Measurements from ENCODE around the gene SLX4IP. TPM values are rescaled to one million over a fixed set of nuclear protein-coding genes. Genes with fewer than 3 reads are reported as not detected.

The SLX4IP gene
- total RNA-seq, 1 donor = 4.0 TPM

DNA sequence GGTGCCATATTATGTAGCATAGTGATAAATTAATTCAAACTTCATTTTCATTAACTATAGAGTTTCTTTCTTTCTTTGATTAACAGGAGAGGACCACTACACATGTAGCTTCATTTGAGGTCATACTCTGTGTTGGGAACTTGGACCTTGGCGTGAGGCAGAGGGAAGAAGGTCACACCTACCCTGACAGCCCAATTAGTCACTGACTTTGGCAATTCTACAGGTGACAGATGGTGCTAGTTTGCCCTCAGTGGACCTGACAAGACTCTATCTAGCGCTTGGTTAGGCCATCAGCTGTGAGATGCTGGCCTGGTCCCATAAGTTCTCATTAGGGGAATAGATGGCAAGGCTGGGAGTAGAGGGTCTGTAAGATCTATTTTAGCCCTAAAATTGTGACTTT, 14.2 kb downstream of the SLX4IP start:
- no peak for DNase-seq (ENCODE audit: insufficient read length, low spot score, missing footprints)
- TF ChIP-seq, protein P1, sequence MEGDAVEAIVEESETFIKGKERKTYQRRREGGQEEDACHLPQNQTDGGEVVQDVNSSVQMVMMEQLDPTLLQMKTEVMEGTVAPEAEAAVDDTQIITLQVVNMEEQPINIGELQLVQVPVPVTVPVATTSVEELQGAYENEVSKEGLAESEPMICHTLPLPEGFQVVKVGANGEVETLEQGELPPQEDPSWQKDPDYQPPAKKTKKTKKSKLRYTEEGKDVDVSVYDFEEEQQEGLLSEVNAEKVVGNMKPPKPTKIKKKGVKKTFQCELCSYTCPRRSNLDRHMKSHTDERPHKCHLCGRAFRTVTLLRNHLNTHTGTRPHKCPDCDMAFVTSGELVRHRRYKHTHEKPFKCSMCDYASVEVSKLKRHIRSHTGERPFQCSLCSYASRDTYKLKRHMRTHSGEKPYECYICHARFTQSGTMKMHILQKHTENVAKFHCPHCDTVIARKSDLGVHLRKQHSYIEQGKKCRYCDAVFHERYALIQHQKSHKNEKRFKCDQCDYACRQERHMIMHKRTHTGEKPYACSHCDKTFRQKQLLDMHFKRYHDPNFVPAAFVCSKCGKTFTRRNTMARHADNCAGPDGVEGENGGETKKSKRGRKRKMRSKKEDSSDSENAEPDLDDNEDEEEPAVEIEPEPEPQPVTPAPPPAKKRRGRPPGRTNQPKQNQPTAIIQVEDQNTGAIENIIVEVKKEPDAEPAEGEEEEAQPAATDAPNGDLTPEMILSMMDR (IDR thresholded peaks at IDR 0.05; ENCODE audit: extremely low read depth, low read depth, low read length) = no peak
- no peaks in the 10 kb centered on the region for H3K36me3 ChIP-seq (ENCODE audit: insufficient read depth, low read length)
- no peaks in the 10 kb centered on the region for H3K9me3 ChIP-seq (ENCODE audit: low read depth, low read length)
- no peak overlapping the region for H3K4me2 ChIP-seq (ENCODE audit: insufficient read depth, low read length)
- no peak overlapping the region for H2AFZ ChIP-seq (ENCODE audit: low read length)
- no peaks in the 10 kb centered on the region for H4K20me1 ChIP-seq (ENCODE audit: insufficient read depth, low read length)
- no peak overlapping the region for H3K27ac ChIP-seq (ENCODE audit: low read depth, low read length)
- H3K27me3 ChIP-seq (ENCODE audit: insufficient read depth, low read length) = no peaks in the 10 kb centered on the region
- H3K4me1 ChIP-seq (ENCODE audit: insufficient read depth, low read length) = no peaks in the 10 kb centered on the region
- peaks cover 14% of the 10 kb centered on the region for H3K79me2 ChIP-seq (ENCODE audit: insufficient read depth, low read length)
- H3K4me3 ChIP-seq (ENCODE audit: insufficient read depth, low read length) = no peak overlapping the region

DNA sequence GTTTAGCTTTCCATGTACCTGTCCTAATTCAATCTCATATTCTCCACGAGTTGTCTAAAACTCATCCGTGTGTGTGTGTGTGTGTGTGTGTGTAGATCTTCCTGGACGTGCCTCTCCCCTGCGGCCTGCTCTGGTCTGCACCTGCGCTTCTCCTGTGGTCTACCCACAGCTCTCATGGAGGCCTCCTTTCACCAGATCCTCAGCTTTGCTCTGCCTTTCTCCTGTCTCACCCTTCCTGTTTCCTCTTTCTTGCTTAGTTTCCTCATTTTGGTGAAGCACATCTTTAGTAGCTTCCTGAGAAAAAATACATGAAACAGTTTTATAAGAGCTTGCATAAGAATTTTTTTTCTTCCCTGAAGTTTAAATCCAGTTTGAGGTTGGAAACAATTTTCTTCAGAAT, 18.1 kb downstream of the SLX4IP start:
- no peak for DNase-seq (ENCODE audit: insufficient read length, low spot score, missing footprints)
- H3K79me2 ChIP-seq (ENCODE audit: insufficient read depth, low read length) = peaks cover 11% of the 10 kb centered on the region
- no peaks in the 10 kb centered on the region for H3K4me1 ChIP-seq (ENCODE audit: insufficient read depth, low read length)
- H3K27ac ChIP-seq (ENCODE audit: low read depth, low read length) = no peak overlapping the region
- H3K9me3 ChIP-seq (ENCODE audit: low read depth, low read length) = no peaks in the 10 kb centered on the region
- H4K20me1 ChIP-seq (ENCODE audit: insufficient read depth, low read length) = no peaks in the 10 kb centered on the region
- H3K36me3 ChIP-seq (ENCODE audit: insufficient read depth, low read length) = no peaks in the 10 kb centered on the region
- no peaks in the 10 kb centered on the region for H3K27me3 ChIP-seq (ENCODE audit: insufficient read depth, low read length)
- no peak overlapping the region for H2AFZ ChIP-seq (ENCODE audit: low read length)
- no peak overlapping the region for H3K4me2 ChIP-seq (ENCODE audit: insufficient read depth, low read length)
- H3K4me3 ChIP-seq (ENCODE audit: insufficient read depth, low read length) = no peak overlapping the region
- TF ChIP-seq, protein P1 (IDR thresholded peaks at IDR 0.05; ENCODE audit: extremely low read depth, low read depth, low read length) = no peak

DNA sequence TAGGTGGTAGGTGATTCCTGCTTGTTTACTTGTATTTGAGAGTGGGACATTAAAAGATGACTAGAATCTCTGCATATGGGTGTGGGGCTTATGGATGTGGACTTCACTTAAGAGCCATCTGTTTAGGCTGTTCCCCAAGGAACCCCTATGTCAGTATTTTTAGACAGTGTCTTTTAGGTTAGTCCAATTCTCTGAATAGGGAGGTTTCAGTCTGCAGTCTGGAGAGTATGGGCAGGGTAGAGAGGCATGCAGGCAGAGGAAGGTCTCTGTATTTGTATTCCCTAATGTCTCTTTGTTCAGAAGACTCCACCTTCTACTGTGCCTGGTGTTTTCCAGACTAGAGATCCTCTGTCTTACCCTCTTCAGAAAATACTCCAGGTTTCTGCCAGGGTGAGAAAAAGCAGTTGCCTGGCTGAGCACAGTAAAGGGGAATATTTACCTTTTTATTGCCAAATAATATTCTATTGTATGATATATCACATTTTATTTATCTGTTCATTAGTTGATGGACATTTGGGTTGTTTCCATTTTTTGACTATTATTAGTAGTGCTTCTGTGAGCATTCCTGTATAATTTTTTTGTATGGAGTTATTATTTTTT, 19.1 kb downstream of the SLX4IP start:
- TF ChIP-seq, protein P1 (IDR thresholded peaks at IDR 0.05; ENCODE audit: extremely low read depth, low read depth, low read length) = no peak
- no peaks in the 10 kb centered on the region for H3K9me3 ChIP-seq (ENCODE audit: low read depth, low read length)
- no peak overlapping the region for H3K27ac ChIP-seq (ENCODE audit: low read depth, low read length)
- H3K27me3 ChIP-seq (ENCODE audit: insufficient read depth, low read length) = no peaks in the 10 kb centered on the region
- no peaks in the 10 kb centered on the region for H3K36me3 ChIP-seq (ENCODE audit: insufficient read depth, low read length)
- no peaks in the 10 kb centered on the region for H4K20me1 ChIP-seq (ENCODE audit: insufficient read depth, low read length)
- H3K4me2 ChIP-seq (ENCODE audit: insufficient read depth, low read length) = no peak overlapping the region
- no peak for DNase-seq (ENCODE audit: insufficient read length, low spot score, missing footprints)
- H3K4me1 ChIP-seq (ENCODE audit: insufficient read depth, low read length) = no peaks in the 10 kb centered on the region
- no peak overlapping the region for H3K4me3 ChIP-seq (ENCODE audit: insufficient read depth, low read length)
- H3K79me2 ChIP-seq (ENCODE audit: insufficient read depth, low read length) = peaks cover 8% of the 10 kb centered on the region
- no peak overlapping the region for H2AFZ ChIP-seq (ENCODE audit: low read length)

GRCh38 chr20:10461495-10461894, 26.4 kb downstream of the SLX4IP start:
- Histone ChIP-seq H3K4me1 (ENCODE audit: insufficient read depth, low read length) (no peaks in the 10 kb centered on the region), H3K27ac (ENCODE audit: low read depth, low read length) (no peak overlapping the region), H3K79me2 (ENCODE audit: insufficient read depth, low read length) (peaks cover 7% of the 10 kb centered on the region), H3K4me2 (ENCODE audit: insufficient read depth, low read length) (no peak overlapping the region), H3K36me3 (ENCODE audit: insufficient read depth, low read length) (no peaks in the 10 kb centered on the region), H3K4me3 (ENCODE audit: insufficient read depth, low read length) (no peak overlapping the region), H4K20me1 (ENCODE audit: insufficient read depth, low read length) (no peaks in the 10 kb centered on the region), H2AFZ (ENCODE audit: low read length) (no peak overlapping the region), H3K9me3 (ENCODE audit: low read depth, low read length) (no peaks in the 10 kb centered on the region), H3K27me3 (ENCODE audit: insufficient read depth, low read length) (no peaks in the 10 kb centered on the region)
- DNase-seq (ENCODE audit: insufficient read length, low spot score, missing footprints) = no peak
- TF ChIP-seq, protein P1 (IDR thresholded peaks at IDR 0.05; ENCODE audit: extremely low read depth, low read depth, low read length) = no peak
